22Rv1 (cell line): ENCODE measurements around the gene HARBI1.

Source experiments
- H3K27ac ChIP-seq: fragments of 450-650 bp; 2 replicates; pipeline ENCODE4 v1.5.1; 2017
- ZFX ChIP-seq: fragments of 450-650 bp; IDR thresholded peaks from 2 replicates; pipeline ENCODE4 v1.6.1; 2017; ENCODE audit warnings: antibody characterized with exemption, borderline replicate concordance
- TF ChIP-seq, protein P1 (sequence below): fragments of 450-650 bp; IDR thresholded peaks from 2 replicates; pipeline ENCODE4 v1.5.1; 2017; ENCODE audit warnings: mild to moderate bottlenecking

The HARBI1 gene

DNA sequence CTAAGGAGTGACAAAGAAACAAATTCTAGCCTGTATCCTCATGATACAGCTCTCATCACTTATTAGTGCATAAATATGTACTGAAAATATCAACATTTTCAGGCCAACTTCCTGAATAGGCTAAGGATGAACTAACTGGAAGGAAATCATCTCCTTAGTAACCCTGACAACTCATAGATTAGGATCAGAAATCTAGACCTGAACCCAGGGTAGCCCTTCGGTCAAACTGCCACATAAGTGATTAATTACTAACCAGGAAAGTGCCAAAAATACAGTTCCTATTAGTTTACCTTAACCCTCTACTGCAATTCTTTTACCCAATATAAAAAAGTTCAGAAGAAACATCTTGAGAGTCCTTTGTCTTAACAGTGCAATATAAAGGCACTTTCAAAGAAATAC, 63.2 kb downstream of the HARBI1 start:
- H3K27ac ChIP-seq = peak overlapping the region; percentile 70
- no peak for TF ChIP-seq ZFX
- TF ChIP-seq, protein P1, sequence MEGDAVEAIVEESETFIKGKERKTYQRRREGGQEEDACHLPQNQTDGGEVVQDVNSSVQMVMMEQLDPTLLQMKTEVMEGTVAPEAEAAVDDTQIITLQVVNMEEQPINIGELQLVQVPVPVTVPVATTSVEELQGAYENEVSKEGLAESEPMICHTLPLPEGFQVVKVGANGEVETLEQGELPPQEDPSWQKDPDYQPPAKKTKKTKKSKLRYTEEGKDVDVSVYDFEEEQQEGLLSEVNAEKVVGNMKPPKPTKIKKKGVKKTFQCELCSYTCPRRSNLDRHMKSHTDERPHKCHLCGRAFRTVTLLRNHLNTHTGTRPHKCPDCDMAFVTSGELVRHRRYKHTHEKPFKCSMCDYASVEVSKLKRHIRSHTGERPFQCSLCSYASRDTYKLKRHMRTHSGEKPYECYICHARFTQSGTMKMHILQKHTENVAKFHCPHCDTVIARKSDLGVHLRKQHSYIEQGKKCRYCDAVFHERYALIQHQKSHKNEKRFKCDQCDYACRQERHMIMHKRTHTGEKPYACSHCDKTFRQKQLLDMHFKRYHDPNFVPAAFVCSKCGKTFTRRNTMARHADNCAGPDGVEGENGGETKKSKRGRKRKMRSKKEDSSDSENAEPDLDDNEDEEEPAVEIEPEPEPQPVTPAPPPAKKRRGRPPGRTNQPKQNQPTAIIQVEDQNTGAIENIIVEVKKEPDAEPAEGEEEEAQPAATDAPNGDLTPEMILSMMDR = no peak
